H1 (cell line): Measurements from ENCODE around the gene KCNJ4. TPM values are rescaled to one million over a fixed set of nuclear protein-coding genes. Genes with fewer than 3 reads are reported as not detected.

Source experiments
- CTCF ChIA-PET: fragments of 300-600 bp; sonication (Branson Sonifier 250); formaldehyde crosslinking; loops from one replicate; lab custom pipeline; 2021; ENCODE audit not compliant: partially characterized antibody; lab: Charles Lee
- POLR2A ChIA-PET: fragments of 300-600 bp; sonication (Branson Sonifier 250); formaldehyde crosslinking; loops from one replicate; lab custom pipeline; 2021; ENCODE audit warnings: inconsistent platforms; ENCODE audit not compliant: partially characterized antibody; lab: Charles Lee
- DNase-seq, 2 experiments: peaks; one replicate each; pipeline versions ENCODE4 v3.0.0 to v3.0.0-alpha.2; 2010 to 2022; ENCODE audit warnings: low spot score in 2 of 2, low read depth in 1 of 2, mixed read lengths in 1 of 2
- FAIRE-seq: peaks from 2 replicates; lab custom pipeline; 2011; peaks lifted over from hg19 to GRCh38; lab: Jason Lieb, UNC
- H2AFZ ChIP-seq: 2 replicates; pipeline ENCODE4 v1.8.1; 2012; ENCODE audit warnings: low read length, inconsistent platforms
- H2AK5ac ChIP-seq: 2 replicates; pipeline ENCODE4 v1.6.1; 2013; ENCODE audit warnings: low read depth, low read length
- H2BK120ac ChIP-seq: replicated peaks from 2 replicates; pipeline ENCODE3; 2013; ENCODE audit warnings: low read depth, low read length, inconsistent platforms
- H2BK12ac ChIP-seq: 2 replicates; pipeline ENCODE4 v1.6.1; 2013; ENCODE audit warnings: low read depth, low read length
- H2BK15ac ChIP-seq: 2 replicates; pipeline ENCODE4 v1.6.1; 2013; ENCODE audit warnings: low read length
- H2BK20ac ChIP-seq: 2 replicates; pipeline ENCODE4 v1.6.1; 2013; ENCODE audit warnings: low read length
- H2BK5ac ChIP-seq: 2 replicates; pipeline ENCODE4 v1.6.1; 2013; ENCODE audit warnings: low read depth, low read length
- H3K14ac ChIP-seq: 2 replicates; pipeline ENCODE4 v1.6.1; 2013; ENCODE audit warnings: inconsistent platforms; ENCODE audit not compliant: insufficient read length
- H3K18ac ChIP-seq: 2 replicates; pipeline ENCODE4 v1.6.1; 2013; ENCODE audit warnings: low read length; ENCODE audit errors: extremely low read depth
- H3K23ac ChIP-seq: 2 replicates; pipeline ENCODE4 v1.6.1; 2013; ENCODE audit warnings: inconsistent platforms; ENCODE audit not compliant: insufficient read length
- H3K23me2 ChIP-seq: 2 replicates; pipeline ENCODE4 v1.6.1; 2013; ENCODE audit warnings: low read depth, low read length
- H3K27ac ChIP-seq: 2 replicates; pipeline ENCODE4 v1.6.1; 2011; ENCODE audit warnings: low read depth, low read length, inconsistent platforms
- H3K27me3 ChIP-seq, 4 experiments: replicated peaks in 1 of 4; 1 replicate in 1 of 4; 2 replicates in 3 of 4; pipeline versions ENCODE4 v1.6.1 to v1.8.1; 2011 to 2013; ENCODE audit warnings: low read length in 3 of 4, mild to moderate bottlenecking in 3 of 4, inconsistent platforms in 2 of 4, mixed read lengths in 2 of 4, moderate library complexity in 1 of 4; ENCODE audit not compliant: control insufficient read depth in 3 of 4, insufficient read depth in 3 of 4; ENCODE audit errors: extremely low read depth in 1 of 4
- H3K36me3 ChIP-seq, 4 experiments: 2 replicates each; pipeline versions ENCODE4 v1.6.1 to v1.8.1; 2011 to 2013; ENCODE audit warnings: mild to moderate bottlenecking in 4 of 4, low read length in 3 of 4, moderate library complexity in 2 of 4, control low read depth in 1 of 4, inconsistent platforms in 1 of 4; ENCODE audit not compliant: insufficient read depth in 4 of 4, control insufficient read depth in 2 of 4
- H3K4ac ChIP-seq: replicated peaks from 2 replicates; pipeline ENCODE3; 2013; ENCODE audit warnings: low read length, low read depth, mixed read lengths, inconsistent platforms; ENCODE audit not compliant: insufficient read length
- H3K4me1 ChIP-seq, 4 experiments: replicated peaks in 1 of 4; 1 replicate in 1 of 4; 2 replicates in 3 of 4; pipeline versions ENCODE4 v1.6.1 to v1.8.1; 2011 to 2013; ENCODE audit warnings: low read length in 3 of 4, inconsistent platforms in 2 of 4, mixed read lengths in 1 of 4; ENCODE audit not compliant: insufficient read depth in 4 of 4, control insufficient read depth in 3 of 4
- H3K4me2 ChIP-seq, 2 experiments: 2 replicates each; pipeline versions ENCODE4 v1.6.1 to v1.8.1; 2011 to 2013; ENCODE audit warnings: low read depth in 2 of 2, low read length in 2 of 2, control low read depth in 1 of 2, inconsistent platforms in 1 of 2, mild to moderate bottlenecking in 1 of 2; ENCODE audit not compliant: insufficient read depth in 1 of 2
- H3K4me3 ChIP-seq, 4 experiments: fragments of 200-600, 300-600 bp in 1 of 4; sonication (generic), shearing (Covaris generic), sonication (Bioruptor Twin) in 1 of 4; 2 replicates each; pipeline versions ENCODE4 v1.5.1 to v1.8.1; 2011 to 2016; ENCODE audit warnings: low read length in 4 of 4, low read depth in 3 of 4, control low read depth in 2 of 4, inconsistent platforms in 2 of 4, mild to moderate bottlenecking in 2 of 4, mixed read lengths in 1 of 4, moderate library complexity in 1 of 4; ENCODE audit not compliant: insufficient read depth in 2 of 4; ENCODE audit errors: extremely low read depth in 1 of 4
- H3K56ac ChIP-seq: replicated peaks from 2 replicates; pipeline ENCODE3; 2013; ENCODE audit warnings: low read depth, mild to moderate bottlenecking, mixed read lengths, low read length, inconsistent platforms; ENCODE audit not compliant: insufficient read length
- H3K79me1 ChIP-seq: 2 replicates; pipeline ENCODE4 v1.6.1; 2013; ENCODE audit warnings: low read depth, low read length, control low read depth
- H3K79me2 ChIP-seq, 2 experiments: 2 replicates each; pipeline versions ENCODE4 v1.6.1 to v1.8.1; 2012 to 2013; ENCODE audit warnings: low read length in 2 of 2, mild to moderate bottlenecking in 2 of 2, inconsistent platforms in 1 of 2; ENCODE audit not compliant: insufficient read depth in 2 of 2, control insufficient read depth in 1 of 2
- H3K9ac ChIP-seq, 4 experiments: replicated peaks in 1 of 4; 1 replicate in 1 of 4; 2 replicates in 3 of 4; pipeline versions ENCODE4 v1.6.1 to v1.8.1; 2011 to 2013; ENCODE audit warnings: low read depth in 3 of 4, low read length in 3 of 4, control low read depth in 2 of 4, mild to moderate bottlenecking in 2 of 4, moderate library complexity in 2 of 4, inconsistent platforms in 1 of 4; ENCODE audit errors: extremely low read depth in 1 of 4
- H3K9me3 ChIP-seq, 2 experiments: 2 replicates each; pipeline versions ENCODE4 v1.6.1 to v1.8.1; 2012 to 2013; ENCODE audit warnings: mild to moderate bottlenecking in 2 of 2, moderate library complexity in 2 of 2, control low read depth in 1 of 2, inconsistent platforms in 1 of 2, low read depth in 1 of 2, low read length in 1 of 2, mixed read lengths in 1 of 2; ENCODE audit not compliant: insufficient read depth in 2 of 2
- H4K20me1 ChIP-seq, 2 experiments: replicated peaks in 1 of 2; 2 replicates each; pipeline versions ENCODE3 to v1.8.1; 2011 to 2013; ENCODE audit warnings: inconsistent platforms in 2 of 2, low read length in 2 of 2, mild to moderate bottlenecking in 1 of 2; ENCODE audit not compliant: insufficient read depth in 2 of 2, control insufficient read depth in 1 of 2
- H4K5ac ChIP-seq: 2 replicates; pipeline ENCODE4 v1.6.1; 2013; ENCODE audit warnings: low read length, low read depth, mixed read lengths, inconsistent platforms; ENCODE audit not compliant: insufficient read length
- H4K8ac ChIP-seq: 2 replicates; pipeline ENCODE4 v1.8.0; 2013; ENCODE audit warnings: mild to moderate bottlenecking, moderate library complexity, low read length, inconsistent platforms; ENCODE audit not compliant: insufficient read depth; ENCODE audit errors: extremely low read depth
- H4K91ac ChIP-seq: replicated peaks from 2 replicates; pipeline ENCODE3; 2013; ENCODE audit warnings: low read length, mixed read lengths, inconsistent platforms; ENCODE audit not compliant: insufficient read length
- GTF2F1 ChIP-seq: IDR thresholded peaks from 2 replicates; pipeline ENCODE4 v1.6.1; 2012; ENCODE audit warnings: low read depth, low read length, improper control_type of control experiment, borderline replicate concordance
- WGBS, 2 experiments: shearing (Covaris generic) in 1 of 2; methylation state at CpG; one replicate each; pipeline versions ENCODE4 v1.1.6 to v1.1.7; 2013 to 2015; ENCODE audit warnings: low lambda C conversion rate in 2 of 2, mixed read lengths in 2 of 2, inconsistent platforms in 1 of 2, low coverage in 1 of 2, missing lambda C conversion rate in 1 of 2; ENCODE audit not compliant: insufficient replicate concordance in 2 of 2, insufficient coverage in 1 of 2, insufficient read length in 1 of 2; ENCODE audit errors: extremely low coverage in 1 of 2, missing lambda C conversion rate in 1 of 2; 5-methylcytosine and 5-hydroxymethylcytosine counted together
- polyA plus RNA-seq, 7 experiments: library from polyadenylated mRNA; depleted of rRNA in 3 of 7; stranded (reverse) in 5 of 7; unstranded in 2 of 7; fragments of >200 nt in 5 of 7; fragments of 200-250 nt in 2 of 7; gene quantifications; 1 replicate in 5 of 7; 2 replicates in 1 of 7; 4 replicates in 1 of 7; pipeline versions ENCODE4 v1.2.1 to v1.2.3, GENCODE V29; 2011 to 2013; ENCODE audit warnings: missing spikeins in 2 of 7, mixed read lengths in 2 of 7
- total RNA-seq: library from RNA; stranded (reverse); fragmentation: NEBNext Ultra II Directional; extraction: Animal tissue kit (Norgen Biotek cat#: 25700); gene quantifications from 2 replicates; pipeline ENCODE4 v1.2.1, GENCODE V29; 2021

KCNJ4 gene
- total and polyA plus RNA-seq, 2 of the 8 experiments (the other 6 are each of a cell fraction or from before 2014, with no cell fraction given), result 1.4 to 2.2 TPM

- Histone ChIP-seq H4K91ac (no peak overlapping the region), H3K27me3 (peaks cover 0 to 24% (median 12%) of the 10 kb centered on the region in 4 experiments; a peak in 6 of 7 replicates), H3K9me3 (no peaks in the 10 kb centered on the region), H2AK5ac (no peak overlapping the region), H3K14ac (no peak overlapping the region), H2BK15ac (no peak overlapping the region), H3K4ac (no peak overlapping the region), H3K18ac (no peak overlapping the region), H3K79me1 (no peaks in the 10 kb centered on the region), H3K56ac (no peak overlapping the region), H3K4me3 (no peak overlapping the region), H3K23me2 (peaks cover 9% of the 10 kb centered on the region; the same call in 1 of the 2 replicates), H3K4me1 (peaks cover 0 to 9% (median 5%) of the 10 kb centered on the region in 4 experiments; a peak in 4 of 7 replicates), H3K9ac (no peak overlapping the region), H3K23ac (no peak overlapping the region), H4K5ac (no peak overlapping the region), H2AFZ (no peak overlapping the region), H4K8ac (peak overlapping the region; percentile 51; the same call in 1 of the 2 replicates), H4K20me1 (no peaks in the 10 kb centered on the region), H2BK120ac (no peak overlapping the region), H3K27ac (no peak overlapping the region), H3K36me3 (no peaks in the 10 kb centered on the region), H3K79me2 (no peaks in the 10 kb centered on the region), H3K4me2 (no peak overlapping the region), H2BK12ac (no peak overlapping the region), H2BK5ac (no peak overlapping the region), H2BK20ac (no peak overlapping the region)
- FAIRE-seq (no peak), DNase-seq (no peak)
- 88% methylated on average over 11 of the region's 11 CpGs; no CpG with 5 or more reads in 1 of the 2 experiments for WGBS, 2 experiments
- ChIA-PET CTCF (interaction anchor here (1.0 to 1.8 kb wide), 4 partner anchors 18 to 58 kb away, joined by 3 to 5 read pairs (median 3); no protein-coding TSS in a partner anchor), POLR2A (interaction anchor here (0.7 to 40.8 kb wide), 3 partner anchors 16 to 133 kb away, joined by 3 to 1102 read pairs (median 3); no protein-coding TSS in a partner anchor)
- no peak for TF ChIP-seq GTF2F1
Measured at GRCh38 chr22:38471237-38471636, 16.2 kb upstream of the KCNJ4 start.
